Vagina (tissue), 2 donors: Measurements from ENCODE around the gene MXRA7.

Source experiments
- POLR2A ChIP-seq, 2 donors: fragments of 450-650 bp; IDR thresholded peaks; one replicate each; pipeline ENCODE4 v1.6.1; 2017; ENCODE audit warnings: antibody characterized with exemption in 2 of 2, mild to moderate bottlenecking in 2 of 2, moderate library complexity in 2 of 2
- POLR2AphosphoS5 ChIP-seq, 2 donors: sonication (generic); formaldehyde crosslinking; IDR thresholded peaks; one replicate each; pipeline ENCODE4 v1.9.0; 2017; ENCODE audit warnings: antibody characterized with exemption in 2 of 2, mild to moderate bottlenecking in 2 of 2, low read depth in 1 of 2; ENCODE audit not compliant: insufficient read depth in 1 of 2
- TF ChIP-seq, protein P1 (sequence below), 3 experiments: fragments of 450-650 bp in 2 of 3; fragments of 200-600 bp in 1 of 3; sonication (generic) in 1 of 3; IDR thresholded peaks; one replicate each; pipeline ENCODE4 v1.5.1; 2017 to 2019; ENCODE audit warnings: antibody characterized with exemption in 3 of 3, mild to moderate bottlenecking in 2 of 3, moderate library complexity in 2 of 3

GRCh38 chr17:76683011-76683755, 27.6 kb downstream of the MXRA7 start:
- TF ChIP-seq, protein P1, sequence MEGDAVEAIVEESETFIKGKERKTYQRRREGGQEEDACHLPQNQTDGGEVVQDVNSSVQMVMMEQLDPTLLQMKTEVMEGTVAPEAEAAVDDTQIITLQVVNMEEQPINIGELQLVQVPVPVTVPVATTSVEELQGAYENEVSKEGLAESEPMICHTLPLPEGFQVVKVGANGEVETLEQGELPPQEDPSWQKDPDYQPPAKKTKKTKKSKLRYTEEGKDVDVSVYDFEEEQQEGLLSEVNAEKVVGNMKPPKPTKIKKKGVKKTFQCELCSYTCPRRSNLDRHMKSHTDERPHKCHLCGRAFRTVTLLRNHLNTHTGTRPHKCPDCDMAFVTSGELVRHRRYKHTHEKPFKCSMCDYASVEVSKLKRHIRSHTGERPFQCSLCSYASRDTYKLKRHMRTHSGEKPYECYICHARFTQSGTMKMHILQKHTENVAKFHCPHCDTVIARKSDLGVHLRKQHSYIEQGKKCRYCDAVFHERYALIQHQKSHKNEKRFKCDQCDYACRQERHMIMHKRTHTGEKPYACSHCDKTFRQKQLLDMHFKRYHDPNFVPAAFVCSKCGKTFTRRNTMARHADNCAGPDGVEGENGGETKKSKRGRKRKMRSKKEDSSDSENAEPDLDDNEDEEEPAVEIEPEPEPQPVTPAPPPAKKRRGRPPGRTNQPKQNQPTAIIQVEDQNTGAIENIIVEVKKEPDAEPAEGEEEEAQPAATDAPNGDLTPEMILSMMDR (IDR thresholded peaks at IDR 0.05): no peak
- no peak for TF ChIP-seq POLR2A (IDR thresholded peaks at IDR 0.05)
- no peak for TF ChIP-seq POLR2AphosphoS5 (IDR thresholded peaks at IDR 0.05; ENCODE audit: insufficient read depth in 1 of 2, low read depth in 1 of 2)
